ENCODE results near the gene PPP1R12B. TPM values are rescaled to one million over a fixed set of nuclear protein-coding genes. Genes with fewer than 3 reads are reported as not detected.

PPP1R12B gene
- total RNA-seq, 2 experiments from 2014 or later, result 13.0 to 14.1 TPM

DNA sequence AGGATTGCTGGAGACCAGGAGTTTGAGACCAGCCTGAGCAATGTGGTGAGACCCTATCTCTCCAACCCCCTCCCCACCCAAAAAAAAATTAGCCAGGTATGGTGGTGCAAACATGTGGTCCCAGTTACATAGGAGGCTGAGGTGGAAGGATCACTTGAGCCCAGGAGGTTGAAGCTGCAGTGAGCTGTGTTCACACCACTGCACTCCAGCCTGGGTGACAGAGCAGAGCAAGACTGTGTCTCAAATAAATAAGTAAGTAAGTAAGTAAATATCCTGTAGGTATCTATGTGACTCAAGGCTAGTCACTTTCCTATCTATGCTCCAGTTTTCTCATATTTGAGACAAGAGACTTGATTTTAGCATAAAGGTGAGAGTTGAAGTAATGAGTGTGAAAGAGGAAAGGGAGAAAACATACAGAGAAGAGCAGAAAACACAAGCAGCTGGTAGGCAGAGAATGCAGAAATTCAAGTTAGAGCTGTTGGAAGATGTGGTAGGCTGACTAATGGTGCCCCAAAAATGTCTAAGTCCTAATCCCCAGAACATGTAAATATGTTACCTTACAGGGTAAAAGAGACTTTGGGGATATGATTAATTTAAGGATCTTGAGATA lies 7.5 kb downstream of the PPP1R12B start:
- Mint-ChIP-seq H3K4me1 (ENCODE audit: low read depth) (peaks cover 18% of the 10 kb centered on the region), H3K4me3 (no peak overlapping the region), H3K27ac (no peak overlapping the region), H3K27me3 (no peaks in the 10 kb centered on the region), H3K9me3 (no peaks in the 10 kb centered on the region), H3K36me3 (ENCODE audit: low read depth) (no peaks in the 10 kb centered on the region)
- CTCF ChIA-PET, result interaction anchor here (1.4 kb wide), 1 partner anchor 12 kb away, joined by 5 read pairs; no protein-coding TSS in a partner anchor
- intact Hi-C loops (cut with micrococcal nuclease), result no loop called here
- DNase-seq (no peak), ATAC-seq (no peak)
- POLR2A ChIA-PET, result no interaction called here
- TF ChIP-seq, protein P1, sequence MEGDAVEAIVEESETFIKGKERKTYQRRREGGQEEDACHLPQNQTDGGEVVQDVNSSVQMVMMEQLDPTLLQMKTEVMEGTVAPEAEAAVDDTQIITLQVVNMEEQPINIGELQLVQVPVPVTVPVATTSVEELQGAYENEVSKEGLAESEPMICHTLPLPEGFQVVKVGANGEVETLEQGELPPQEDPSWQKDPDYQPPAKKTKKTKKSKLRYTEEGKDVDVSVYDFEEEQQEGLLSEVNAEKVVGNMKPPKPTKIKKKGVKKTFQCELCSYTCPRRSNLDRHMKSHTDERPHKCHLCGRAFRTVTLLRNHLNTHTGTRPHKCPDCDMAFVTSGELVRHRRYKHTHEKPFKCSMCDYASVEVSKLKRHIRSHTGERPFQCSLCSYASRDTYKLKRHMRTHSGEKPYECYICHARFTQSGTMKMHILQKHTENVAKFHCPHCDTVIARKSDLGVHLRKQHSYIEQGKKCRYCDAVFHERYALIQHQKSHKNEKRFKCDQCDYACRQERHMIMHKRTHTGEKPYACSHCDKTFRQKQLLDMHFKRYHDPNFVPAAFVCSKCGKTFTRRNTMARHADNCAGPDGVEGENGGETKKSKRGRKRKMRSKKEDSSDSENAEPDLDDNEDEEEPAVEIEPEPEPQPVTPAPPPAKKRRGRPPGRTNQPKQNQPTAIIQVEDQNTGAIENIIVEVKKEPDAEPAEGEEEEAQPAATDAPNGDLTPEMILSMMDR (IDR thresholded peaks at IDR 0.05), result no peak

DNA sequence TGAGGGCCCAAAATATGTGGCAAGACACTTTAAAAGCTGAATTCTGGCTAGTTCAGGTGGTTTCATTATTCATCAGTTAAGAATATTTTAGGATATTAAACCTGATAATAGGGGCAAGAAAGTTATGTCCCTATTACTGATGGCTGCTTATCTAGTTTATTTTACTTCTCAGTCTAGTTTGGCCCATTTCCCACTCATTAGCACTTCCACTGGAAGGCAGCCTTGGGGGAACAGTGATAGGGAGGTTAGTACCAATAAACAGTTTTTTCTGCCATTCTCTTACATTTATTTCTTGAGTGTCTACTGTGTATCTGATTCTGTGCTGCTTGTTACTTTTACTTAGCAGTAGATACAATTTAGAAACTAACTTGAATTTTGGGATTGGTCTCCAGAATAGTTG lies 9.0 kb downstream of the PPP1R12B start:
- Mint-ChIP-seq H3K27me3 (no peaks in the 10 kb centered on the region), H3K9me3 (no peaks in the 10 kb centered on the region), H3K27ac (no peak overlapping the region), H3K4me1 (ENCODE audit: low read depth) (peaks cover 12% of the 10 kb centered on the region), H3K36me3 (ENCODE audit: low read depth) (no peaks in the 10 kb centered on the region), H3K4me3 (no peak overlapping the region)
- DNase-seq (no peak), ATAC-seq (no peak)
- POLR2A ChIA-PET, result no interaction called here
- CTCF ChIA-PET, result no interaction called here
- intact Hi-C loops (cut with micrococcal nuclease), result no loop called here
- TF ChIP-seq, protein P1 (IDR thresholded peaks at IDR 0.05), result no peak

DNA sequence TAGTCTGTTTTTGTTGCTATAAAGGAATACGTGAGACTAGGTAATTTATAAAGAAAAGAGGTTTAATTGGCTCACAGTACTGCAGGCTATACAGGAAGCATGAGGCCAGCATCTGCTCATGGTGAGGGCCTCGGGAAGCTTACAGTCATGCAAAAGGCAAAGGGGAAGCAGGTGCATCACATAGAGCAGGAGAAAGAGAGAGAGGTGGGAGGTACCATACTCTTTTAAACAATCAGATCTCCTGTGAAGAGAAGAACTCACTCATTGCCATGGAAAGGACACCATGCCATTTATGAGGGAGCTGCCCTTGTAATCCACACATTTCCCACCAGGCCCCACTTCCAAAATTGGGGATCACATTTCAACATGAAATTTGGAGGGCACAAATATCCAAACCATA lies 12.7 kb downstream of the PPP1R12B start:
- Mint-ChIP-seq H3K4me3 (no peak overlapping the region), H3K27ac (no peak overlapping the region), H3K27me3 (no peaks in the 10 kb centered on the region), H3K9me3 (no peaks in the 10 kb centered on the region), H3K4me1 (ENCODE audit: low read depth) (peaks cover 4% of the 10 kb centered on the region), H3K36me3 (ENCODE audit: low read depth) (no peaks in the 10 kb centered on the region)
- DNase-seq (no peak), ATAC-seq (no peak)
- TF ChIP-seq, protein P1 (IDR thresholded peaks at IDR 0.05), result no peak
- intact Hi-C loops (cut with micrococcal nuclease), result no loop called here
- POLR2A ChIA-PET, result interaction anchor here (1.0 kb wide), 1 partner anchor 9 kb away, joined by 3 read pairs; no protein-coding TSS in a partner anchor
- CTCF ChIA-PET, result interaction anchor here (1.5 kb wide), 1 partner anchor 17 kb away, joined by 5 read pairs; no protein-coding TSS in a partner anchor

DNA sequence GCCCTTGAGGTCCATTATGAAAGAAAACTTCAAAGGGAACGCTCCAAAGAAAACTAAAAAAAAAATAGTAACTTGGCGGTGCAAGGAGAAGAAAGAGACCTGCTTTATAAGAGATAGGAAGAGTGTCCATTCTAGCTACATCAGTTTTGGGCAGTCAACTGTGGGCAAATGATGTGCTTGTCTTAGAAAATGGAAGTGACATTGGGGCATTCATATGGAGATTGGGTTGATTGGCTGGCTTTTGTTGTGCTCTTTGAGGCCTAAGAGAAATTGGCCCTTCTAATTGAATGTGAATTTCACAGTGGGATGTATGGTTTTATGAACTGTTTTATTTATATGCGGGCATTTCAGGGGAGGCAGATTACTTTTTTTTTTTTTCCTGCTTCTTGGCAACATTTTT lies 13.2 kb downstream of the PPP1R12B start:
- ChIA-PET POLR2A (no interaction called here), CTCF (no interaction called here)
- Mint-ChIP-seq H3K27ac (no peak overlapping the region), H3K36me3 (ENCODE audit: low read depth) (no peaks in the 10 kb centered on the region), H3K4me1 (ENCODE audit: low read depth) (peaks cover 4% of the 10 kb centered on the region), H3K27me3 (no peaks in the 10 kb centered on the region), H3K9me3 (no peaks in the 10 kb centered on the region), H3K4me3 (no peak overlapping the region)
- TF ChIP-seq, protein P1 (IDR thresholded peaks at IDR 0.05), result no peak
- intact Hi-C loops (cut with micrococcal nuclease), result no loop called here
- DNase-seq (no peak), ATAC-seq (no peak)

DNA sequence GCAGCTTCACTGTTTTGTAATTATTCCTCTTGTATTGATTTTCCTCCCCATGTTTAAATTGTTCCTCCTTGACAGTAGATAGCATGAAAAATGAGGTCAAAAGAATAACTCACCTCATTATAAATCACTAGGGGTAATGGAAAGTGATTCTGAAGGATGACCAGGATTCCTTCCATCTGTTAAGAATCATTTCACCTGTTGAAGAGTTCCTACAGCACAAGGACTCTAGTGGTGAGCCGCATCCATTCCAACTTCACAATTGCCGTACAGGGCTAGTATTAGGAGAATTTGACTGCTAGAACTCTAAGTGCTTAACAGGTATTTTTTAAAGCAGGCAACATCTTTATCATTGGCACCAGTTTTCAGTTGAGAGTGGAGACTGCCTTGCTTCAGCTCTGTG lies 13.7 kb downstream of the PPP1R12B start:
- Mint-ChIP-seq H3K4me1 (ENCODE audit: low read depth) (peaks cover 2% of the 10 kb centered on the region), H3K27ac (no peak overlapping the region), H3K9me3 (no peaks in the 10 kb centered on the region), H3K27me3 (no peaks in the 10 kb centered on the region), H3K36me3 (ENCODE audit: low read depth) (no peaks in the 10 kb centered on the region), H3K4me3 (no peak overlapping the region)
- POLR2A ChIA-PET, result no interaction called here
- TF ChIP-seq, protein P1 (IDR thresholded peaks at IDR 0.05), result no peak
- CTCF ChIA-PET, result no interaction called here
- DNase-seq (no peak), ATAC-seq (no peak)
- intact Hi-C loops (cut with micrococcal nuclease), result no loop called here

Data from activated CD8-positive, alpha-beta T cell treated with anti-CD3 and anti-CD28 coated beads for 36 hours (primary cell).